Calu3 (cell line): Measurements from ENCODE around the gene CCSER2. TPM values are rescaled to one million over a fixed set of nuclear protein-coding genes. Genes with fewer than 3 reads are reported as not detected.

Experiments
- BruUV-seq: library from RNA; stranded (reverse); fragments of 400-500 nt; replicated peaks from 2 replicates; lab custom pipeline; 2021; lab: Mats Ljungman, UMichigan
- CTCF ChIA-PET: fragments of 300-600 bp; sonication (Branson Sonifier 250); formaldehyde crosslinking; loops from one replicate; lab custom pipeline; 2022; ENCODE audit warnings: antibody characterized with exemption; lab: Charles Lee
- DNase-seq: peaks from one replicate; pipeline ENCODE4 v3.0.0; 2022
- H3K27ac Mint-ChIP-seq: one replicate; pipeline ENCODE4 v1.8.0; 2022; ENCODE audit warnings: mixed read lengths; ENCODE audit not compliant: unreplicated experiment
- H3K27me3 Mint-ChIP-seq: one replicate; pipeline ENCODE4 v1.8.0; 2022; ENCODE audit warnings: mixed read lengths; ENCODE audit not compliant: unreplicated experiment
- H3K36me3 Mint-ChIP-seq: one replicate; pipeline ENCODE4 v1.8.0; 2022; ENCODE audit warnings: mild to moderate bottlenecking, moderate library complexity, mixed read lengths; ENCODE audit not compliant: insufficient read depth, unreplicated experiment
- H3K4me1 Mint-ChIP-seq: one replicate; pipeline ENCODE4 v1.8.0; 2022; ENCODE audit warnings: mild to moderate bottlenecking, low read depth, mixed read lengths; ENCODE audit not compliant: unreplicated experiment
- H3K4me3 Mint-ChIP-seq: one replicate; pipeline ENCODE4 v1.8.0; 2022; ENCODE audit warnings: mild to moderate bottlenecking, low read depth, moderate library complexity, mixed read lengths; ENCODE audit not compliant: unreplicated experiment
- H3K9me3 Mint-ChIP-seq: one replicate; pipeline ENCODE4 v1.8.0; 2022; ENCODE audit warnings: low read depth, mixed read lengths; ENCODE audit not compliant: unreplicated experiment
- intact Hi-C: fragments of 100-400 bp; cut with micrococcal nuclease; formaldehyde crosslinking; loops from one replicate; pipeline ENCODE4 v1.10.0; 2022; ENCODE audit not compliant: unreplicated experiment
- total RNA-seq: library from RNA; stranded (reverse); gene quantifications from 2 replicates; pipeline ENCODE4 v1.2.3, GENCODE V29; 2022
- TF ChIP-seq, protein P1 (sequence below): fragments of 200-600 bp; IDR thresholded peaks from one replicate; pipeline ENCODE4 v1.8.0; 2022; ENCODE audit warnings: antibody characterized with exemption; ENCODE audit not compliant: unreplicated experiment

The CCSER2 gene
- total RNA-seq, 1 experiment from 2014 or later = 27.8 TPM

DNA sequence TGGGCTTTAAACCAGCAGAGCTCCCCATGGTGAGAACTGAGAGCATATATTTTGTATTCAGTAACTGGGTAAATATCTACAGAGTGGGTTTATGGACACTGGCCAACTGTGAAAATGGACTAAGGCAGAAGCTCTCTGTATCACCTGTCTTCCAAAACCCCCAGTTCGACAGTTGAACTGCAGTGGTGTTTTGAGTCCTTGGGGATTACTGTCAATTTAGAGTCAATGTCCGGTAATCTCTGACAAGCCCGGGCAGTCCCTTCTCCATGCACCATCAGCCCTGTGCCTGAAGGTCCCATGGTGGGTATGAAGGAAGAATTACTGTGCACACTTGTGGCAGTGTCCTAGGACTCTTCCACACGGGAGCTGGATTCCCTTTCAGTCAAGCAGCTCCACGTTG lies 235.0 kb downstream of the CCSER2 start:
- CTCF ChIA-PET = no interaction called here
- Mint-ChIP-seq H3K27me3 (peaks cover 42% of the 10 kb centered on the region), H3K9me3 (no peaks in the 10 kb centered on the region)

DNA sequence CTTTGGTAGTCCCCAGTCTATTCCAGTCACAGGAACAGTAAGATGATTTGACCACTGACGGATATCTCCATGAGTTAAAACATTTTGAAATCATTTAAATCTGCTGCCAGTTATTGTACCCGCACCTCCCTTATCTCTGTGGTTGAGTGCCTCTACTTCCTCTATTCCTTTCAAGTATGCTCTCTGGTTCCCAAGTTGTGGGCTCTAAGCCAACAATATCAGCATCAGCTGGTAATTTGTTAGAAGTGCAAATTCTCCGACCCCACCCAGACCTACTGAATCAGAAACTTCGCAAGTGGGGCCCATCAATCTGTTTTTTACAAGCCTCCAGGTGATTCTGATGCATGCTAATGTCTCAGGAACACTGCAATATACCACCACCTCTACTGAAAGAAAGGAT lies 235.5 kb downstream of the CCSER2 start:
- TF ChIP-seq, protein P1, sequence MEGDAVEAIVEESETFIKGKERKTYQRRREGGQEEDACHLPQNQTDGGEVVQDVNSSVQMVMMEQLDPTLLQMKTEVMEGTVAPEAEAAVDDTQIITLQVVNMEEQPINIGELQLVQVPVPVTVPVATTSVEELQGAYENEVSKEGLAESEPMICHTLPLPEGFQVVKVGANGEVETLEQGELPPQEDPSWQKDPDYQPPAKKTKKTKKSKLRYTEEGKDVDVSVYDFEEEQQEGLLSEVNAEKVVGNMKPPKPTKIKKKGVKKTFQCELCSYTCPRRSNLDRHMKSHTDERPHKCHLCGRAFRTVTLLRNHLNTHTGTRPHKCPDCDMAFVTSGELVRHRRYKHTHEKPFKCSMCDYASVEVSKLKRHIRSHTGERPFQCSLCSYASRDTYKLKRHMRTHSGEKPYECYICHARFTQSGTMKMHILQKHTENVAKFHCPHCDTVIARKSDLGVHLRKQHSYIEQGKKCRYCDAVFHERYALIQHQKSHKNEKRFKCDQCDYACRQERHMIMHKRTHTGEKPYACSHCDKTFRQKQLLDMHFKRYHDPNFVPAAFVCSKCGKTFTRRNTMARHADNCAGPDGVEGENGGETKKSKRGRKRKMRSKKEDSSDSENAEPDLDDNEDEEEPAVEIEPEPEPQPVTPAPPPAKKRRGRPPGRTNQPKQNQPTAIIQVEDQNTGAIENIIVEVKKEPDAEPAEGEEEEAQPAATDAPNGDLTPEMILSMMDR = no peak
- intact Hi-C loops = no loop called here
- no peak for DNase-seq
- Mint-ChIP-seq H3K27me3 (peaks cover 47% of the 10 kb centered on the region), H3K36me3 (no peaks in the 10 kb centered on the region), H3K9me3 (no peaks in the 10 kb centered on the region), H3K27ac (no peak overlapping the region), H3K4me3 (no peak overlapping the region), H3K4me1 (no peaks in the 10 kb centered on the region)
- BruUV-seq = no TSS peak
- CTCF ChIA-PET = no interaction called here

More for the DNA sequence above, 235.0 kb downstream of the CCSER2 start:
- TF ChIP-seq, protein P1 = no peak
- intact Hi-C loops = no loop called here
- no TSS peak for BruUV-seq
- Mint-ChIP-seq H3K27ac (no peak overlapping the region), H3K4me1 (no peaks in the 10 kb centered on the region), H3K36me3 (no peaks in the 10 kb centered on the region), H3K4me3 (no peak overlapping the region)
- DNase-seq = no peak

DNA sequence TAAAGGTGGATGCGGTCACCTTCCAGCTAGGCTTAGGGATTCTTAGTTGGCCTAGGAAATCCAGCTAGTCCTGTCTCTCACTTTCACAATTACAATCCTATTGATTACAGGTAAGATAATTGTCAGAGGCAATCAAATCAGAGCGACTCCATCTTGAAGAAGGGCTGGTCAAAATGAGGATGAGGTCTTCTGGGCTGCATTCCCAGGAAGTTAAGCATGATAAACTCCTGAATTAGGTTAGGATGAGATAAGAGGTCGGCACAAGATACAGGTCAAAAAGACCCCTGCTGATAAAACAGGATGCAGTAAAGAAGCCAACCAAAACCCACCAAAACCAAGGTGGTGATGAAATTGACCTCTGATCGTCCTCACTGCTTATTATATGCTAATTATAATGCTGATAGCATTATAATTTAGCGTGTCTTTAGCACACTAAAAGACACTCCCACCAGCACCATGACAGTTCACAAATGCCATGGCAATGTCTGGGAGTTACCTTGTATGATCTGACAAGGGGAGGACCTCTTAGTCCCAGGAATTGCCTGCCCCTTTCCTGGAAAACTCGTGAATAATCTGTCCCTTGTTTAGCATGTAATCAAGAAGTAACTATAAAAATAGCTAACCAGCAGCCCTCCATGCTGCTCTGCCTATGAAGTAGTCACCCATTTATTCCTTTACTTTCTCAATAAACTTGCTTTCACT lies 237.6 kb downstream of the CCSER2 start:
- Mint-ChIP-seq H3K4me1 (no peaks in the 10 kb centered on the region), H3K27ac (no peak overlapping the region), H3K4me3 (no peak overlapping the region), H3K27me3 (peaks cover 49% of the 10 kb centered on the region), H3K36me3 (no peaks in the 10 kb centered on the region), H3K9me3 (no peaks in the 10 kb centered on the region)
- TF ChIP-seq, protein P1 = no peak
- intact Hi-C loops = no loop called here
- no TSS peak for BruUV-seq
- DNase-seq = no peak
- CTCF ChIA-PET = no interaction called here

DNA sequence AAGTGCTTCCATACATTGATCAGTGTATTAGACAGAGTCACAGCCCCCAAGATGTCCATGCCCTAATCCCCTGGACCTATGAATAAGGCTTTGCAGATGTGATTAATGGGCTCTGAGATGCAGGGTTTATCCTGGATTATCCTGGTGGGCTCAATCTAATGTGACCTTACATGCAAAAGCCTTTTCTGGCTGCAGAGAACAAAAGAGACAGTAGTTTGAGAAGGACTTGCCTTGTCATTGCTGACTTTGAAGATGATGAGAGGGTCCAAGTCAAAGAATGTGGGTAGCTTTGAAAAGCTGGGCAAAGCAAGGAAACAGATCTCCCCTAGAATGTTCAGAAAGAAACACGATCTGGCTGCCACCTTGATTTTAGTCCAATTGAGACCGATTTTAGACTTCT lies 238.7 kb downstream of the CCSER2 start:
- no peak overlapping the region for H3K4me3 Mint-ChIP-seq
- DNase-seq = no peak
- no peak overlapping the region for H3K27ac Mint-ChIP-seq
- no peaks in the 10 kb centered on the region for H3K4me1 Mint-ChIP-seq
- TF ChIP-seq, protein P1 = no peak
- CTCF ChIA-PET = no interaction called here
- peaks cover 49% of the 10 kb centered on the region for H3K27me3 Mint-ChIP-seq
- H3K9me3 Mint-ChIP-seq = no peaks in the 10 kb centered on the region
- H3K36me3 Mint-ChIP-seq = no peaks in the 10 kb centered on the region
- no TSS peak for BruUV-seq
- intact Hi-C loops = no loop called here

Other genes with a start within 250 kb of the CCSER2 start
- gene GHITM, start 189.1 kb upstream of the CCSER2 start, total RNA-seq = 103 and 107 TPM in 2 replicates
- not detected in 2 replicates for gene GPR15LG, start 154.8 kb upstream of the CCSER2 start, total RNA-seq
- gene CDHR1, start 134.1 kb upstream of the CCSER2 start, total RNA-seq = not detected in 2 replicates
- not detected in 2 replicates for gene LRIT2, start 103.0 kb upstream of the CCSER2 start, total RNA-seq
- not detected in 2 replicates for gene LRIT1, start 87.0 kb upstream of the CCSER2 start, total RNA-seq
- not detected in 2 replicates for gene RGR, start 83.5 kb upstream of the CCSER2 start, total RNA-seq